ENCODE results near the gene PLCB1.
A peak's percentile ranks its signal among the peaks of the same experiment; 100 is the strongest.

The PLCB1 gene

DNA sequence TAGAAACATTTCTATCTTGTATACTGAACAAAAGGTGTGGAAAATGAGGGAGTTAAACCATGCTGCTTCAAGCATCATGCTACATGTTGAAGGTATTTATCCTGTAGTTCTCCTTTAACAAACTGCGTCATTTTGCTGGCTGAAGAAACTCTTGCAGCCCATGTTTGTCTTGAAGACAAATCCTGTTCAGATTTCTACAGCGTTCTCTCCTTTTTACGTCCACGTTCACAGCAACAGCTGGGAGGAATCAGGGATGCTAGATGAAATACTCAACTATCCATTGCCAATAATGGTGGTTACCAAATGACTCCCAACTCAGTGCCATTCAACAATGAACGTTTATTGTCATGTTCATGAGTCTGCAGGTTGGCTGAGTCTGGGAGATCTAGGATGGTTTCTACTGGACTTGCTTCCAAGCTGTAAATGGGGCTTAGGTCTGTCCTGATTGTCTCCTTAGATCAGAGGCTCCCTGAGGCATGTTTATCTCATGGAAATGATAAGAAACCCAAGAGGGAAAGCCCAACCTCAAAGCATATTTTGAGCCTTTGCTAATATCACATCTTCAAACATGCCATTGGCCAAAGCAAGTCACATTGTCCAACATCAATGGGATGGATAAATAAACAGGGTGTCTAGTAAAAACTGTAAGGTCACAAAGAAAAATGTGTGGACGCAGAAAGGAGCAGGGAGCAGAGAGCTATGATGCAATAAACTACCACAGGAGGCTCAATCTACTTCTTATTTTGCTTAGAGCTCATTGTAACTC lies 2.7 kb upstream of the PLCB1 start:
- DNase-seq, result no peak

DNA sequence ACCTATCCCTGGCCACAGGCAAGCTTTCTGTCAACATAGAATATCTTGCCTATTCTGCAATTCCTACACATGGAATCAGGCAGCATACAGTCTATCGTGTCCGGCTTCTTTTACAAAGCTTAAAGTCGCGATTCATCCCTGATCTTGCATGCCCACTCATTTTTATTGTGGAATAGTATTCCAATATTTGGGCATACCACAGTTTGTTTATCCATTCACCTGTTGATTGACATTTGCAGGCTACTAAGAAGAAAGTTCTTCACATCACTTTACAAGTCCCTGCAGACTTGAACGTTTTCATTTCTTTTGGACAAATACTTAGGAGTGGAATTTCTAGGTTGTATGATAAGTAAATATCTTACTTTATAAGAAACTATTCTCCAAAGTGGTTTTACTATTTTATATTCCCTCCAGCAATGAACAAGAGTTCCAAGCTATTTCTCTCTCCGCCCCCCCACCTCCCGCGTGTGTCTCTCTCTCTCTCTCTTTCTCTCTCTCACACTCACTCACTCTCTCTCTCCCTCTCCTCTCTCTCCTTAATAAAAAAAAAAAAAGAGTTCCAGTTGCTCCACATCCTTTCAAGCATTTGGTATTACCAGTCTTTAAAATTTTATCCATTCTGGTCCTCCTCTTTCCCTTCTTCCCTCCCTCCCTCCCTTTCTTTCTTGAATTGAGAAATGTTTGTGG lies 1.1 kb upstream of the PLCB1 start:
- DNase-seq, result no peak

DNA sequence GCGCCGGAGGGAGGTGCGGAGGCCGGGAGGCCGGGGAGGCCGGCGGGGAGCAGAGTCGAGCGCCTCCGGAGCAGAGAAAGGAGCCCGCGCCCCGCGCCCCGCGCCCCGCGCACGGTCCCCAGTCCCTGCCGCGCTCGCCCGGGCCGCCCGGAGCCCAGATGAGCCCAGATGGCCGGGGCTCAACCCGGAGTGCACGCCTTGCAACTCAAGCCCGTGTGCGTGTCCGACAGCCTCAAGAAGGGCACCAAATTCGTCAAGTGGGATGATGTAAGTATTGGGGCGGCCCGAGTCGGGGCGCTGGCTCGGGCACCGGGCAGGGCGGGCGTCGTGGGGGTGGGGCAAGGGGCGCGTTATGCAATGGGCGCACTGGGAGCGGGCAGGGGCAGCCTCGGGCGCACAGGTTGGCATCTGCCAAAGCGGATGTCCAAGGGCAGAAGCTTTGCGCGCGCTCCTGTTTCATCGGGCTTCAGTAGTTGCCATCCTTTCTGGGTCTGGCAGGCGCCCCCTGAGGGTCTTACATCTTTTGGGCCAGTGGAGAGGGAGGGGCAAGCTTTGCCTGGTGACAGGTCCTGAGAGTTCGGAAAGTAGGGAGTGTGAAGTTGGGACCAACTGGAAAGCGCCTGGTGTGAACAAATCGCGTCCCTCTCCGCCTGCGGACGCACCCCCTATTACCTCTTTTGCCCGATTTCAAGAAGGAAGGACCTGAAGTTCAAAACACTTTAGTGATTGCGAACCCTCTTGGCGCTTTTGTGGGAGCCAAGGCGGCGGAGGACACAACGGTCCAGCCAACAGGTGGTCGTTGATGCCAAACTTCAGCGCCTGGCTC lies 631 bp downstream of the PLCB1 start:
- DNase-seq, result no peak

DNA sequence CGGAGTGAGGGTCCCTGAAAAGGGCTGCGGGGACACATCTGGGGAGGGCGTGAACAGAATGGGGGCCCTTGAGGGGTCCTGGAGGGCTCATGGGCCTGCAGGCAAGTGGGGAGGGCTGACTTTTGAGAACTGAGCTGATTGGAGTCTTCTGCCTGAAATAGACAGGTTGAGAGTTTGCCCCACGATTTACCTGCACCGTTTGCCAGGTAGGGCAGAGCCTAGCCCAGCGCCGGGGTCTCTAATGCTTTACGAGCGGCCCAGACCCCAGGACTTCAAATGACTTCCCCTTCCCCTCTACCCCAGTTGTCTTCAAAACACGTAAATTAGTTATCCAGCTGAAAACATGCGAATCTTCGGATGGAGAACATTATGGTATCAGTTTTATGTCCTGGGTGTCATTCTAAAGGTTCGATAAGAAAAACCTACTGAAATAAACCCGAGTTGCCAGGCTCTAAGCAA lies 1.3 kb downstream of the PLCB1 start:
- DNase-seq, result no peak

DNA sequence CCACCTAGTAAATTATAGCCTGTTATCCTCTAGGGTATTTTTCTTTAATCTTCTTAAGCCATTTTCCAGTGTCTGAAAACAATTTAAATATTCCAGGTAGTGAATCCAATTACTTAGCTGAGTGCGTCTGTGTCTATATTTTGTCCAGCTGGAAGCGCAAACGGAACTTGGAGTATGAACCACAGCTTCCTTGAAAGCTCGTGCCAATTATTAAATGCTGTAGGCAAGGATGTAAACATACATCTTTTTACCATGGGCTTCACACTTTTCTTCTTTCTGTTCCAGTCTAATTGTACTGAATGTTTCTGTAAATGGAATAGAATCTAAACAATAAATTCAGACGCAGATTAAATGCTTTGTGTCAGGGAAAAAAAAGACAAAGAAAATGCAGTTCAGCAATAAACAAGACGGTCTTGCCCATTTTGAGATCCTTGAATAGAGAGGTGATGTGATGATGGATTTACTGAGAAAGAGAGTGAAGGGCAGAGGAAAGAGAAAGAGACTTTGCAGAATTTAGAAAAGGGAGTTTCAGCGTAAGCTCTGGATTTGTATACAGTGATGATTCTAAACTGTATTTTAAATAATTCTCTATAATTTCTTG lies 1.9 kb downstream of the PLCB1 start:
- DNase-seq, result no peak

DNA sequence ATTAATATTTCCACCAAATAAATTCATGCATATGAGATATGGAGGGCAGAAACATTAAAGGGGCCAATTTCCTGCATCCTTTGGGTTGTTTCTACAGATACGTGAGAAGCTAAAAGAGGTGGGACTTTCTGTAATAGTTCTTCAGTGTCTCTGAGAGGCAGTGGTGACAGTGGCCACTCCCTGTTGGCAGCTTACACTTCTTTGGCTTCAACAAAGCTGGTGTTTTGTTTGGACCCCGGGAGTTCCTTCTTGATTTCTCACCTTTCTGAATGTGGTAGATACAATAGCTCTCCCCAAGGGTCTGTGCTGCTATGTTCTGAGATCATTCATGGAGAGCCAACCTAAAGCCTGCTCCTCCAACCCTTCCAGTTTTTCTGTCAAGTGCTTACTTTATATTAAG lies 7.8 kb downstream of the PLCB1 start:
- no peak for DNase-seq

DNA sequence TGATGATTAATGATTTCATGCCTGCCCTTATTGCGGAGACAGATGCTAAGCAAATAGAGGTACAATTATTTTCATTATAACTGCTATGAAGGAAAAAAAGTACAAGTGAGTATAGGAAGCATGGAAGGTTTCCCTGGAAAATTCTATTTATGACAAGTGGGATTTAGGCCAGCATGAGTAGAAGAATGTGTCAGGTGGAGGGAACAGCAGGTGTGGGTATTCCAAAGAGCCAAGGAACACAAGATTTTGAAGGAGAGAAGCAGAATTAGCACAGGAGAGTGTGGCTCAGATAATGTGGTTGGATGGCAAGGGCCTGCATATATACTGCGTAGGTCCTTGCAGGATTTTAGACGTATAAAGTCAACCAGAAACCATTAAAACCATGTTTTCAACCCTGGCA lies 11.4 kb downstream of the PLCB1 start:
- no peak for DNase-seq

DNA sequence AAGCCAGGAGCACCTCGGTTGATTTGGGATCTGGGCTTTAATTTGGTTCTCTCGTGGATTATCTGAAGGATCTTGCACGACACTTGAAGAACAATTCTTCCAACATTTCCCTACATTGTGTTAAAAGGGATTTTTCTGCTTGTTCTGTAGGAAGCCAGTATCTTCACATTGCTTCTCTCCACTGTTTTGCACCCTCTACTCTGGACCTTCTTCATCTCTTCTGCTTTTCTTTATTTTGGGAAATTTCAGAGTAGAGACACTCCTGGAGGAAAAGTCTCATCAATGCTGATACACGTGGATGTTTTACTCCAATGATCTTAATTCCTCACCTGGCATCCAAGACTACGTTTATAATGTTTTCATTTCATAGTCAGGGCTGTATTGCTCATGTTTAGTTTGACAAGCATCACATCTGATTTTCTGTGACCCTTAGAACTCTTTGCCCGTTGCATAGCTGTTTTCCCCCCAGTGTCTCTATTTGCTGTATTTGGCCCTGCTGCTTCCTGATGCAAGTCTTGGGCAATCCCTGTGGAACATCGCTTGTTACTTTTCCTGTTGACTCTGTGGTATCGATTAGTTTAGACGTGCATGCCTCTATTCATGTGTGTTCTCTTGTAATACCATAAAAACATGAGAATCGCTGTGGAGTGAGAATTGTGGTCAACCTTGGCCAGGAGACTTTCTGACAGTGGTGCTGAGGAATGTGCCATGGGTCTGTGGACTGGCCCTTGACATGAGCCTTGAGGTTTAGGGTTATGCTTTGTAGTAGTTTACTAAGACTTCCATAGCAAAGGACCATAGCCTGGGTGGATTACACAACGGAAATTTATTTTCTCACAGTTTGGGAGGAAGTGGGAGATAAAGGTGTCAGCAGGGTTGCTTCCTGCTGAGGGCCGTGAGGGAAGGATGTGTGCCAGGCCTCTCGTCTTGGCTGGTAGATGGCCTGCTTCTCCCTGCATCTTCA lies 12.5 kb downstream of the PLCB1 start:
- DNase-seq, result no peak

DNA sequence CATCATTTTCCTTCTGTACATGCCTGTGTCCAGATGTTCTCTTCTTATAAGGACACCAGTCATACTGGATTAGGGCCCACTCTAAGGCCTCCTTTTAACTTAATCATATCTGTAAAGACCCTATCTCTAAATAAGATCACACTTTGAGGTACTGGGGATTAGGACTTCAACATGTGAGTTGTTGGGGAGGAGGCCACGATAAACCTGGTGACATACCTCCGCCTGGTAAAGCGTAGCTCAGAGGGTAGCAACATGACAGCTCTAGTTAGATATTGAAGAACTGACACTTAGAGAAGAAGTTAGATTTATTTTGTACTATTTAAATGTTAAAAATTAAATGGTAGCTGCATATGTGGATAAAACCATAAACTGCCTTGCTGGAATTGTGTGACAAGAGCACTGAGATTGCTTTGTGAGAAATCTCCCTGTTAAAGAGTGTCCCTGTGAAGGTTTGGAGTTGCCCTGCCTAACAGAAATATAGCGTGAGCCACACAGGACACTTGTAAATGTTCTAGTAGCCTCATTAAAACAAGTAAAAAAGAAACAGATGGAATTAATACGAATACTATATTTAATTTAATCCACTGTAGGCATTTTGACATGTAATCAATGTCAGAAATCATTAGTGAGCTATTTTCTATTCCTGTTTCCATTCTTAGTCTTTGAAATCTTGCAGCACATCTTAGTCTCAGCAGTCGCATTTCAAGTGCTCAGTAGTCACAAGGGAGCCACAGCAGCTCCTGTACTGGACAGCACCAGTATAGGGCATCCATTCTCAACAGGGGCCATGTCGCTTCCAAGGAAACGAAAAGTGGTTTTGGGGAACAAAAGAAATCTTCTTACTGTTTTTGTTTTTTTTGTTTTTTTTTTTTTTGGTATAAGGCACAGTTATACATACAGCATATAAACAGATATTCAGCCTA lies 13.4 kb downstream of the PLCB1 start:
- DNase-seq, result no peak

DNA sequence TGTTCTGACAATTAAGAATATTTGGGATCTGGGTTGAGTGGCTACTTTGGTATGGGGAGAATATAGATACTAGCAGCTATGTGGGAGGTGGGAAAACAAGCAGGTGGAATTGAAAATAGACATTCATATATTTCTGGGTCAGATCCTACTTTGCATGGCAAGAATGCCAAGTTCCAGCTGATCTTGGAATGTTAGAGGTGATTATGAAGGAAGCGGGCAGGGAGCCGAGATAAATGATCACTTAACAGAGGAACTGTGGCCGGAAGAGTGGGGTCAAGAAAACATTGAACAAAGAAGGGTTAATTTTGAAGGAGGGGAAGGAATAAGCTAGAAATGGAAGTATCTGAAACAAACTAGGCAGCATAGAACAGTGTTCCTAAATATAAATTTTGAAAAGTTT lies 15.4 kb downstream of the PLCB1 start:
- DNase-seq, result no peak

DNA sequence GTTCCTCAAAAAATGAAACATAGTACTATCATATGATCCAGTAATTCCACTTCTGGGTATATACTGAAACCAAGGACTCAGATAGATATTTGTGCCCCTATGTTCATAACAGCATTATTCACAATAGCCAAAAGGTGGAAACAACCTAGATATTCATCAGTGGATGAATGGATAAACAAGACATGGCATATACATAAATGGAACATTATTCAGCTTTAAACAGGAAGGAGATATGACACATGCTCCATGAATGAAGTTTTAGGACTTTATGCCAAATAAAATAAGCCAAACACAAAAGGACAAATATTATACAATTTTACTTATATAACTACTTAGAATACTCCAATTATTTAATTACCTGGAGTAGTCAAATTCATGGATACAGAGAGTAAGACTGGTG lies 16.4 kb downstream of the PLCB1 start:
- DNase-seq, result no peak

DNA sequence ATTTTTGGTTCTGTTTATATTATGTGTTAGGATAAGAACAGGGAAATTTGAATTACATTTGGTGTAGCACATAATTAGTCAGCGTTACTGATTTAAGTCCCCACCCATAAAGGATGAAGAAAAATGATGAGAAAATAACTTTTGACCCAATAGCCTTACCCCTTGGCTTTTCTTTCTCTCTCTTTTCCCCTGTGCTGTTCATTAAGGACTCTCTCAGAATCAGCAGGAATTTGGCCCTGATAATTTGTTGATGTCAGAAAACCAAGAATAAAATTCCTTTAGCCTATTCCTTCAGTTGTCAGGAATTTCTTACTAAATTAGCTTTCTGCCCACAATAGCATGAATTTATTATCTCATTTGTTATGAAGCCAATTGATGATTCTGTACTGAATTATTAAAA lies 18.5 kb downstream of the PLCB1 start:
- no peak for DNase-seq

DNA sequence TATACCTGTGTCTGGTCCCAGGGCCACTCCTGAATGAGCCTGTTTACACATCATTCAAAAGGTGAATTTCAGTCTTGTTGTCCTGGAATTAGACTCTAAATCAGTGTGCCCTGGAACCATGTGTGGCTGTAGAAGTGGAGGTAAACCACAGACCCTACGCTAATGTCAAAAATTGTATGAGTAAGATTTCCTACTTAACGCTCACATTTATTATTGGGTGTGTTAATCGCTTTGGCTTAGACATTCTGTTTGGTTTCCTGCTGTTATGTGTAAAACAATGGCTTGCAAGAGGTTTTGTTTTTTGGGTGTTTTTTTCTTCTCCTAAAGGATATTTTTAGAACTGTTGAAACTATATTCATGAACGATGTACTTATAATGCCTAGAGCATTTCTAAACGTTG lies 19.3 kb downstream of the PLCB1 start:
- DNase-seq, result peak; percentile 14

DNA sequence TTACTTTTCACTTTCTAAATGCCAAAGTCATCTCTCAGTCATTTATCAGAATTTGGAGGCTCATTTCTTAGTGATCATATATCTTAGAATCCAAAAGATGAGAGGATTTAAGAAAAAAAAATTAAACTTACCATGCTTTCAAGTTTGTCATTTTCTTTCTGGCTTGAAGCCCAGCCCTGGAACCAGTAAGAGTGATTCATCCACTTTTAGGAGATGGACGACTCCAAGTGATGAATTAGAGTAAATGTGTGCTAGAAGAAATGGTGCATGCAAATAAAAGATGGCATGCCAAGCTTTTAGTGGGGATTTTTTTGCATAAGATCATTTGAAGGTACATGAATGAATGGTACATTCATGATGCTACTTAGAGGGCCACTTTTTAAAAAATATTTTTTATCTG lies 20.1 kb downstream of the PLCB1 start:
- DNase-seq, result no peak

DNA sequence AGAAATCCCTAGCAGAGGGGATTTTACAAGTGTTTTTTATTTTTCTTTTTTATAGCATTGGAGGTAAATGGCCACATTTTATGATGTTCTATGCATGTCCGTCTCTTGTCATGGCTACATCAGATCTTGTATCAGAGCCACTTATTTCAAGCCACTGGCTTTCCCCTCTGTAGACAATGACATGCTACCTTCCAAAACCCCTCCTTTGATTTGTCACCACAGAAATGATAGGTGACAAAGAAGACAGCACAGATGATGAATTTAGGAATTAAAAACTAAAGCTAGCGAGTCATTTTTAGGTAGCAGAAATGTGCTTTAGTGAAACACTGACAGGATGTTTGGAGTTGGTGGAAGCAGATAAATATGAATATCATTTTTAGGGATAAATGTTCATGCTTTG lies 20.8 kb downstream of the PLCB1 start:
- no peak for DNase-seq

DNA sequence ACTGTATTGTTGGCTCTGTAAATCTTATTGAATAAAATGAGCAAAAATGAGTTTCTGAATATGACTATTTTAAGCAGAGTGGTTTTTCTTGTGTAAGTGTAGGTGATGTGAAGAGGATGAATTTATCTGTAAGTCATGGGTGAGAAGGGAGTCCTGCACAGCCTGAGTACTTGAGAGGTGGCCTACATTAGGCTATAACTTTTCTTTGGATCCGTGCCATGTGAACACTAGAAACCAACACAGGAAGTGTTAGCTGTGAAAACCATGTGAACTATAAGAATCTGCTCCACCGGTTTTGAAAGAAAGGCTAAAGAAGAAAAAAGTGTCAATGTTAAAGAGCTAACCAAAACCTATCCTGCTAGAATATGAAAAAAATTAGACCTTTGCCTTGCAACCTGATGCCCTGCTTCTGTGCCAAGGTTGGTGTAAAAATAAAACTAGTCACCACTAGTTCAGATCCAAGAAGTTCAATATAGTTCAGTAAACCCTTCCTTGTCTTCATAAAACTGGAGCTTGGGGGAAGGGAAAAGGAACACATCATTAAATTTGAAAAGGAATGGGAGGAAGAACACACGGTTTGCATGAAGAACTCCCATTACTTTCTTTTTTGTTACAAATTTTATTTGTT lies 21.3 kb downstream of the PLCB1 start:
- DNase-seq, result peak; percentile 91

DNA sequence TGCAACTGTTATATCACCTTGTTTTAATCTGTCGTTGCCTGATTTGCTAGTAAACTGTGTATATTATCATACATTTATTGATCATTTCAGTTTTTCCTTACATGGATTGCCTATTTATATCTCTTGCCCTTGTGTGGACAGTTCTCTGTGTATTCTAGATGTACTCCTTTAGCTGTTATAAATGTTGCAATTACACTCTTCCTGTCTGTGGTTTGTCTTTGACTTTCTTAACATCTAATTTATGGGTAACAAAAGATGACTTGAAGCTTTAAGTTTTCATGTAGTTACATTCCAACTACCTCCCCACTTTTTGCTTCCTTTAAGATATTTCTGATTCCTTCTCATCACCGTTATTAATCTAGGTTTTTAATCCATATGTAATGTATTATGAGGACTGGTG lies 22.6 kb downstream of the PLCB1 start:
- no peak for DNase-seq

DNA sequence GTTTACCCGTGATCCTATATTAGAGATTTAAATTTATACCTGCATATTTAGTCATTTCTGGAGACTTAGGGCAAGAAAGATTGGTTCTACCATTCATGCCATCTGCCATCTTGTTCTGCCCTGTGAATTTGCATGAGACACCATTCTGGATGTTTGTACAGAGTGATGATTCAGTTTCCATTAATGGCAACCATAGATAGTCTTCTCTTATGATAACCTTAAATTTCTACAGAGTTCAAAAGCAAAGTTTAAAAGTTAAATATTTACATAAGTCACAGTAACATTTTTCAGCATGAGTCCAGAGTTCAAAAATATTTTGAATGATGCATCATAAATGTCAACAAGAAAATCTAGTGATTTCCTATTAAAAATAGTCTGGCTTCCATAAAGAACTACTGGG lies 23.2 kb downstream of the PLCB1 start:
- no peak for DNase-seq

DNA sequence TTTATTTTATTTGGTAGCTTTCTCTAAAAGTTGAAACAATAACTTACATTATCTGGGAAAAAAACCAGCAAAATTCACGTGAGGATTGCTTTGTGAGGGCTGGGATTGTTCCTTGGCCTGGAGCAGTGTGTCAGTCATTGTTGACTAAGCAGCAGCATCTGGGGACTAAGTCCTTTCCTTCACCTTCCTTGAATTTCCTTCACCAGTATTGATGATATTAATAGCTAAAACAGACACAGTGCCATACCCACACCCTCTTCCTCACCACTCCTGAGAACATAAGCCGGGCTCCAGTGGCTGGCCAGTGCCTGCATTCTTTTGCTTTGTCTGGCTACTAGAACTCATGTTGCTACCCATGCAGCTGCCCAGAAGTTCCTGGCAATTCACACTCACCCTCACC lies 23.7 kb downstream of the PLCB1 start:
- DNase-seq, result no peak

All from NCI-H510A treated with DMSO at 0.1 percent for 48 hours (cell line).